Stimulated activated CD4-positive, alpha-beta T cell treated with anti-CD3 and anti-CD28 coated beads, TNF-alpha, amount 100 ng/mL, for 48 hours (primary cell): ENCODE measurements around the gene PRRG4.
"Not testable (repeated sequence)": the region's sequence is repeated elsewhere in the genome, so short reads cannot be mapped to it uniquely, and the experiment has no call there.

Source experiments
- DNase-seq, 3 donors: peaks; one replicate each; pipeline ENCODE4 v3.0.0-alpha.2; 2020; ENCODE audit warnings: low read depth in 3 of 3

PRRG4 gene

GRCh38 chr11:32885556-32885955 is 55.8 kb downstream of the PRRG4 start:
- no peak for DNase-seq

- DNase-seq, result no peak
These were observed 56.5 kb downstream of the PRRG4 start for GRCh38 chr11:32886180-32886579.

- not testable (repeated sequence) for DNase-seq
These were observed 58.1 kb downstream of the PRRG4 start for GRCh38 chr11:32887707-32888383.

- DNase-seq, result not testable (repeated sequence)
These were observed 58.6 kb downstream of the PRRG4 start for GRCh38 chr11:32888384-32888710.

- no peak for DNase-seq
These were observed 59.1 kb downstream of the PRRG4 start for GRCh38 chr11:32888805-32889204.

GRCh38 chr11:32890843-32891656 is 61.3 kb downstream of the PRRG4 start:
- DNase-seq, result no peak

GRCh38 chr11:32891657-32892354 is 62.1 kb downstream of the PRRG4 start:
- DNase-seq, result peak in 2 of 3 donors; percentile 3 to 6

- peak; percentile 31 to 66 (median 46) for DNase-seq
These were observed 62.8 kb downstream of the PRRG4 start, which contains the start of gene QSER1 for GRCh38 chr11:32892355-32893092. QSER1 (plus strand) TSS chr11:32892811; CDS start chr11:32893126, 315 bp downstream.

GRCh38 chr11:32893093-32893342 is 63.3 kb downstream of the PRRG4 start:
- peak in 1 of 3 donors; percentile 43 for DNase-seq

GRCh38 chr11:32893343-32894148 is 63.8 kb downstream of the PRRG4 start:
- DNase-seq, result peak; percentile 19 to 36 (median 30)

GRCh38 chr11:32894149-32894827 is 64.6 kb downstream of the PRRG4 start:
- no peak for DNase-seq

- no peak for DNase-seq
These were observed 65.2 kb downstream of the PRRG4 start for GRCh38 chr11:32894921-32895320.

- DNase-seq, result no peak
These were observed 65.7 kb downstream of the PRRG4 start for GRCh38 chr11:32895471-32895870.

- no peak for DNase-seq
These were observed 67.4 kb downstream of the PRRG4 start for GRCh38 chr11:32897103-32897502.

GRCh38 chr11:32899438-32899837 is 69.7 kb downstream of the PRRG4 start:
- no peak for DNase-seq

- DNase-seq, result no peak
These were observed 72.5 kb downstream of the PRRG4 start for GRCh38 chr11:32902089-32902665.

GRCh38 chr11:32905028-32905667 is 75.4 kb downstream of the PRRG4 start:
- no peak for DNase-seq
